GM18867 (cell line): Measurements from ENCODE around the gene TMEM229B.
A peak's percentile ranks its signal among the peaks of the same experiment; 100 is the strongest.

Source experiments
- ATAC-seq: cut with Tn5 transposase; IDR thresholded peaks from one replicate; pipeline ENCODE4 v1.9.1; 2021; ENCODE audit warnings: mild to moderate bottlenecking, moderate library complexity; ENCODE audit not compliant: unreplicated experiment

TMEM229B gene

DNA sequence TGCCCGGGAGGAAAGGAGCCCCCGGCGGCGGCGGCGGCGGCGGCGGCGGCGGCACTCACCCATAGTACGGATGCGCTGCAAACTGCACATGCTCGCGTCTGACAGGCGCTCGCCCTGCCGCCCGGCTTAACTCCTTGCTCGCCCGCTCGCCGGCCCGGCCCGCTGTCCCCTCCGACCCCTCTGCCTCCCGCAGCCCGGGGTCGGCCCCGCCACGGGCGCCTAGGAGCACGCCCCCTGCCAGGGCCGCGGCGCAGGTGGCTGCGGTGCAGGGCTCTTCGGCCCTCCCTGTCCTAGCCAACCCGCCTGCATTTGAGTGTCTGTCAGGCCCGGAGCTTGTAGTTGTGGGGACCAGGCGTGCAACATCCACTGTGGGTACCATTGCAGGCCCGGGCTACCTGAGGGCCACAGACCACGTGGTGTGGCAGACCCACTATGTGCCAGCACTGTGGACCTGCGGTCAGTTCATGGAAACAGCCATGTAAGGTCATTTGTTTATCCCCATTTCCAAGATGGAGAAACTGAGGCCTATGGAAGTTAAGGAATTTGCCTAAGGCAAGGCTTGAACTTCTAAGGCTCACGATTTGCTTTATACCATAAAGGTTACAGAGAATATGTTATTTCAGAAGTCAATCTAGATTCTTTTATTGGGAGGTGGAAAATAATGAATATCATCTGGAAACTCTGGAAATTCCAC is 27.0 kb upstream of the TMEM229B start:
- peak; percentile 63 for ATAC-seq

DNA sequence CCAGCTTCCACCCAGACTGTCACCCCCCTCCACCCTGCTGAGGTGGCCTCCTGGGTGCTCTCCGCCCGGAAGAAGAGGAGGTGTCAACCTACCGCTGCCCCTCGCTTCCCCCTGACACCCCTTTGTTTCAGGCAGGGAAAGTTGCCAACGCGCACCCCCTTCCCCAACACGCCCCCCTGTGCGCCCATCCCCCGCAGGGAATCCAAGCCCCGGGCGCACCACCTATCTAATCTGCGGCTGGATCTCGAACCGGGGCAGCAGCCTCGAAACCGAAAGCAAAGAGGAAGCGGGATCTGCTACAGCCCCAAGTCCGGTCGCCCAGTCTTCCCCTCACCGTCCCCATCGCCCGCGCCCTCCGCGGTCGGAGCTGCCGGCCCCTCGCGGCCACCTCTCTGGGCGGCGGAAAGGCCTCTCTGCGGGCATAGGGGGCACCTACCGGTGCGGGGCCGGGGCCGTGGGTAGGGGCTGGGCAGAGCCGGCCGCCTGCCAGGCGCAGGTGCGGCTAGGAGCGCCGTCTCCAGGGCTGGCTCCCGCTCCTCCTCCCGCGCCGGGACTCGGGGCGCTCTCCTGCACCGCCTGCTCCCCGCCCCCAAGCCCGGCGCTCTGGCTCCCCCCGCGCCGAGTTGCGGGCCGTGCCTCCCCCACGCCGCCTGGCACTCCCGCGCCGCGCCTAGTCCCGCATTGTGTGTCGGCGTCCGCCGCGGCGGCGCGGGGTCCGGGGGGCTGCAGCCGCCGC is 26.3 kb upstream of the TMEM229B start:
- ATAC-seq = peak; percentile 58

DNA sequence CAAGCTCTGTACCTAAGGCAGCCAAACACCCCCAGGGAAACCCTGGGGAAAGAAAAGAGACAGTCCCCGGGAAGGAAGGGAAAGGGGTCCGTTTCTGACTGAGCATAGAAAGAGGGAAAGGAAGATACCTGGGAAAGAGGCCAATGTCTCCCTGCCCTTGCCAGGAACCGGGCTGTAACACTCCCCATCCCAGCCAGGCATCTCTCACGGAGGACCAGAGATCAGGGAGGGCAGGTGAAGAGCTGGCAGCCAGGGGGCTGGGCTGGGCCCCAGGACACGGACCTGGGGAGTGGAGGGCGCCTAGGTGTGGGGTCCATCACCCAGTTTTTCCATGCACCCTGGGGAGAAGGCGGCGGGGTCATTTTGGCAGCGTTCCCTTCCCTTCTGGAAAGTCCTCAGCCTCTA is 25.7 kb upstream of the TMEM229B start:
- ATAC-seq = no peak

DNA sequence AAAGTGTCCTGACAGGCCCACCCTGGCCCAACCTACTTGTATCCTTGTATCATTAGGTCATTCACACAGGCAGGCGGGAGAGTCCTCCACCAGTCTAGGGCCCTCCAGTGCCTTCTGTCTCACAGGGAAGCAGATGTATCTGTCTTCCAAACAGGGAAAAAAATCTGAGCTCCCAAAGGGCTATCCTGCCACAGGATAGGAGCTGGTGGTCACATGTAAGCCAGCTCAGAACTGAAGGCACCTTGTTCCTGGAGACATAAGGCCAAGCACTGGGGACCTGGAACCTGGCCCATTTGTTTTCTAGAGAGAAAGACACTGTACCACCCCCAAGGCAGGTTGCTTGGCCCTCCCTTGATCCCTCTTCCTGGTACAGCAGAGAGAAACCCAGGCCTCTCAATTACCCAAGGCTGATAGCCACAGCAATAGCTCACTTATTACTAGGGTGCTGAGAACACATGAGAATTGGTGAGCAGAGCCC is 25.1 kb upstream of the TMEM229B start:
- ATAC-seq = no peak

- no peak for ATAC-seq
Observed at GRCh38 chr14:67512463-67513310, 24.2 kb upstream of the TMEM229B start.

- ATAC-seq = no peak
Observed at GRCh38 chr14:67510836-67511235, 22.3 kb upstream of the TMEM229B start.

DNA sequence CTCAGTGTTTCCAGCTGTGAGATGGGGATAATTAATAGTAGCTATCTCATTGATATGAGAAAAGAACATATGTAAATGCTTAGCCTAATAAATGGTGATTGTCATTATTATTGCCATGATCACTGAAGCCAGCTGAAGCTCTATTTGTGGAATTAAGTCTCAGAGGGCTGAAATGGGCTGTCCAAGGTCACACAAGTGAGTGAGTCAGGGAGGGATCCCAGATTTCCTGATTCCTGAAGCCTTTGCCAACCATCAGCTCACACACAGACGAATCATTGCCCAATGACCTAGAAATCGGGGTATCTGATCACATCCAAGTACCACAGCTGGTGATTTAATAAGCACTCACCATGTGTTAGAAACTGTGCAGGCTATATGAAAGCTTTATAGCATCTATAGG is 21.6 kb upstream of the TMEM229B start:
- no peak for ATAC-seq

GRCh38 chr14:67508956-67509355 is 20.4 kb upstream of the TMEM229B start:
- ATAC-seq = no peak

GRCh38 chr14:67505254-67505653 is 16.7 kb upstream of the TMEM229B start:
- ATAC-seq = no peak

- ATAC-seq = no peak
Observed at GRCh38 chr14:67503331-67503730, 14.8 kb upstream of the TMEM229B start.

GRCh38 chr14:67502867-67503266 is 14.3 kb upstream of the TMEM229B start:
- no peak for ATAC-seq

DNA sequence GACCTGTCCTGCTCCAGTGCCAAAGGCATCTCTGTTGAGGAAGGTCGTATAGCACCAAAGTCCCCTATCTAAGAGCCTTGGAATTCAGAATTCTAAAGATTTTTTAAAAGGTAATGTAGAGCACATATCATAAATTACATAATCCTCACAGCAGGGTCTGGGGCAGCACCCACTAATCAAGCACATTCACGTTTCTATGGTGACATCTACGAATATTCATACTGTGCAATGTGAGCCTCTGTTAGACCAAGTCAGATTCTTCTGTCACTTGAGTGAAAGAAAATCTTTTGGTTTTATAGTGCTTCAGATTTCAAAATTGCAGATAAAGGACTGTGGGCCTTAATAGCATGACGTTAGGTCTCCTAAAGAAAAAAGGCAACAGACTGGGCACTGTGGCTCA is 13.1 kb upstream of the TMEM229B start:
- ATAC-seq = no peak

GRCh38 chr14:67500981-67501380 is 12.5 kb upstream of the TMEM229B start:
- ATAC-seq = no peak

DNA sequence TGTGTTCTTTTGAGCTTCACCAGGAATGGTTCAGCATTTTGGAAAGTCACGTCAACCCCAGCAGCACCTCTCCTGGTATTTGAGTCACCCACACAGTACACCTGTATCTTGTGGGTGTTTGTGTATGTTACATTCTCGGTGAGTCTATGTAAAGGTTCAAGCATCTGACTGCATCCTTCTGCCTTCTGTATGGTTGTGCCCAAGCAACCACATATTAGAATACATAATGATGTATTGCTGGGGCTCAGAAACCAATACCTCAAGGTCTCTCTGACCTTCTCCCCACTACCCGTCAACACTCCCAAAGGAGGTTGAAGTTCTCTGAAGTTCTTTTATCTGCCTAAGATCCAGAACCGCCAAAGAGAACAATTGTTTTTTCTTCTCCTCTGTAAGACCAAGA is 9.2 kb upstream of the TMEM229B start:
- no peak for ATAC-seq

GRCh38 chr14:67497216-67497615 is 8.7 kb upstream of the TMEM229B start:
- no peak for ATAC-seq

GRCh38 chr14:67495827-67496226 is 7.3 kb upstream of the TMEM229B start:
- ATAC-seq = no peak

DNA sequence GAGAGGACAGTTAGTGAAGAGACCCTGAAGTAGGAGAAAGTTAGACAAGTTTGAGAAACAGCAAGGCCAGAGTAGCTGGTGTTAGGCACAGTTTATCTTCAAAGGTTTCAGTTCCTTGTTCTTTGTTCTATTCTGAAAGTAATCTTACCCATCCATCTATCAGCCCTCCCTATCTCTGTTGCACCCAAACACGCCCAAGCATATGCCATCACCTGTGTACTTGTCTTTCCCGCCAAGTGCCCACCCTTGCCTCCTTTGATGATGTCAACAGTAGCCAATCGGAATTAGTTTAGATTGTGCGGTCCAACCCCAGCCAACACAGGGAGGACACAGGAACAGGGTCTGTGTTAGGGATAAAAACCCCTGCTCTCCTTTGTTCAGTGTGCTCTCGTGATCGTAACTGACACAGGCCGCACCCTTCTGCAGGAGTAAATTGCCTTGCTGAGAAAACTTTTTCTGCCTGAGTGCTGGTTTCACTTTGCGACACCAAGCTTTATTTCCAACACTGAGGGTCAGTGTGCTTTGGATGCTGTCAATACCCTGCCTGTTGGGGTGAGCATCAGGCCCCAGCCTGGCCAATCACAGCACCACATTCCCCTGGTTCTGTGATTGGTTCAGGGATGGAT is 4.7 kb upstream of the TMEM229B start:
- peak; percentile 49 for ATAC-seq

DNA sequence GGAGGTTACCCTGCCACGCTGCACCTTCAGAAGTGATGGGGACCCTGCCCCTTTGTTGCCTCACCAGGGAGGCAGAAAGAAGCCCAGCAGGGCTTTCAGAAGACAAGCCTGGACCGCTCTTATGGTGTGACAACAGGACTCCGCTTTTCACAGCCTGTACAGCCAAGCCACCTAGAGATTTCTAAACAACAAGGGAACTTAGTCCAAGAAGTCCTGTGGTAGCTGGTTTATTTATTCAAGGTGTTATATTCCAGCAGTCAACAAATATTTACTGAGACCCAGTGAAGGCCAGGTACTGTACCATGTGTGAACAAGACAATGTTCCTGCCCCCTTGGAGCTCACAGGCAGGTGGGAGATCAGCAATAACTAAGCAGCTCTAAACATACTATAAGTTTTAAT is 4.0 kb upstream of the TMEM229B start:
- no peak for ATAC-seq

DNA sequence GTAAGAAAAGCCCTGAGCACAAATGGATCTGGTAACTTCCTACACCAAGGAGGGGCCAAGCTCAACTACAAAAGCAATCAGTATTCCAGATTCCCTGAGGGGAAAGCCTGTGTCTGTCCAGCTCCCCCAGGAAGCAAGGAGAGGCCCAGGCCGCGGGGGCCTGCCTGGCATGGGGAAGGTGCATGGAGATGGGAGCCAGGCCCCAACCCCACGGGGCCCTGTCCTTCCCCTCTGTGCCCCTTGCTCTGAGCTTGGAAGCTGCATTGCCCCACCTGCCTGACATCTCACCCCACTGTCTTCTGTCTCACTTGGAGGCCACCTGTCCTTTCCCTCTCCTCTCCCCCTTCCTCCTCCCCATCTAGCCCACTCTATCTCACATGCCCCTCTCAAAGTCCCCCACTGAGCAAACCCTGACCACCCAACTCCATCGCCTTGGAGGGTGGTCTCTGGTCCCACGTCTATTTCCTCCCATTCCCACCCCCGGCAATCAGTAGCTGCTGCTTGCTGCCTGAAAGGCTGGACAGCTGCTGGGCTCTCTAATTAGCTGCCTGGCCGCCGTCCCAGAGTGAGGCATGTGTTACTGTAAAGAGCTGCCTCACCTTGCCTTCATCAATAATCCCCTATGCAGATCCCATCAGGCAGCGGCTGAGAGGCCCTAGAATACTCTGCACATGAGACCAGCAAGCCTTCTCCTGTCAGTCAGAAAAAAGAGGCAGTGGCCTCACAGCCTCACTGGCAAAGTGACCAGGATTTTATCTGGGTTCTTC is 3.4 kb upstream of the TMEM229B start:
- ATAC-seq = no peak

DNA sequence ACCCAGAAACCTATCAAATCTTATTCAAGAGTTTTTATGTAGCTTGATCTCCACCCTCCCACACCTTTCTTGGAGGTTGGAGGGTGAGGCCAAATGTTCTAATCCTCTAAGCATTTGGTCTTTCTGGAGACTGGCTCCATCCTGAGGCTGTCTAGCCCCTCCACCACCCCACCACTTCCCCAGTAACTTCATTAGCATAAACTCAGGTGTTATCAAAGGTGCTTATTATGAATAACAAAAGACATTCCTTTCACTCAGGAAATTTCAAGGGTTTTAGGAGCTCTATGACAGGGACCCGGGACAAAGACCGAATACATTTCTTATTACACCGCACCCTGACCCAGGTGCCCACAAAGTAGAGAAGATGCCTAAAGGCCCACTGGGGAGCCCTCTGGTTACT is 2.8 kb upstream of the TMEM229B start:
- no peak for ATAC-seq
